ENCODE measurements around the gene NTM.

NTM gene

GRCh38 chr11:131454490-131454889, 84.1 kb downstream of the NTM start:
- H3K4me3 ChIP-seq (ENCODE audit: low read length) = no peak overlapping the region
- DNase-seq (ENCODE audit: low read depth) = no peak
- no peak for TF ChIP-seq CTCF (conservative IDR thresholded peaks at IDR 0.05; ENCODE audit: low read depth, low read length)

GRCh38 chr11:131454989-131455388, 84.6 kb downstream of the NTM start:
- no peak overlapping the region for H3K4me3 ChIP-seq (ENCODE audit: low read length)
- TF ChIP-seq CTCF (conservative IDR thresholded peaks at IDR 0.05; ENCODE audit: low read depth, low read length) = no peak
- no peak for DNase-seq (ENCODE audit: low read depth)

DNA sequence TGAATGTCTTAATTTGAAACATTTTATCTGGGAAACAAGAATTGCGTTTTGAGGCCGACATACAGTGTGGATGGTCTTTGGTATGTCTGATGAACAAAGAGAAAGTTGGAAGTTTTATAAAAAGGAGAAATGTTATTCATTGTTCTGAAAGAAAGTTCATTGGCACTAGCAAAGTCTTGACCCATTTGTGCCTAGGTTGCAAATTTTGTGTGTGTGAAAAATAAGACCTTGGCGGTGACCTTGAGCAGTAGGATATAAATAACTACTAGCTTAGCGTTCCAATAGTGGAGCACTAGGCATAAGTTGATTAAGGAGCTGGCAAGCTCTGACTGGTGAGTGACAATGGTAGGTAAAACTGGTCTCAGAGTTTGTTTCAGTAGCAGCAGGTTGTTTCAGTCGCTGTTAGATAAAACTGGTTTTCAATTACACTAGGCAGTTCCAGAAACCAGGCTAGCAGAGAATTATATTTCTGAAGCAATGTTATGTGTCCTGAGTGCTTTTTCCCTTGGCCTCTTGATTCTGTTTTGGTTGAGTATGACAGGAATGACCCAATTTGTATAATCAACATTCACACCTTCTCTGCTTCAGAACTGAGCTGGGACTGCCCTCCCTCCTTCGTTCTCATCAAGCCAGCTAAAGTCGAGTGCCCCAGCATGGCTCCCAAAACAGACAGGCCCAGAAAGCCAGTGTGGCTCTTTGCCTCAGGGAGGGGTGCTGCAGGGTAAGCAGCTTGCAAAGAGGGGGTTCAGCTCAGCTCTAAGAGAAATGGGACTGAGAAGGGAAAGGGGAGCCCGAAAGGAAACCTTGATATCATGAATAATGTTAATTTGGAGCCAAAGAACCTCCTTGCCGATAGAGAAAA, 85.7 kb downstream of the NTM start:
- DNase-seq (ENCODE audit: low read depth) = no peak
- no peak for TF ChIP-seq CTCF (conservative IDR thresholded peaks at IDR 0.05; ENCODE audit: low read depth, low read length)
- no peak overlapping the region for H3K4me3 ChIP-seq (ENCODE audit: low read length)

DNA sequence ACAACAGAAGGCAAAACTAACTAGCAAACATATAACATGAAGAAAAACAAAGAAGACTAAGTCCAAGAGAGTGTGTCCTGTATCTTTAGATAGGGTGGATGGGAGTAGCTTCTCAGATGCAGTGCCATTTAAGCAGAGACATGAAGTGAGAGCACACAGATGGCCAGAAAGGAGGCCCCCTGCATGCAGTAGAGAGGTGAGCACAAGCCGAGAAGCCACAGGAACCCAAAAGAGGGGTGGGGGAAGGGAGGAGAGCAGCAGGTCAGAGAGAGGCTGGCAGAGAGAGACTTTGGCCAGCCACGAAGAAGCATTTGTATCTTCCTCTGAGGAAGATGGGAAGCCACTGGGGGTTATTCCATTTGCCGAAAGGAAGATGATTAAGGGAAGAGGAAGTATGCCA, 86.7 kb downstream of the NTM start:
- TF ChIP-seq CTCF (conservative IDR thresholded peaks at IDR 0.05; ENCODE audit: low read depth, low read length) = no peak
- DNase-seq (ENCODE audit: low read depth) = no peak
- no peak overlapping the region for H3K4me3 ChIP-seq (ENCODE audit: low read length)

DNA sequence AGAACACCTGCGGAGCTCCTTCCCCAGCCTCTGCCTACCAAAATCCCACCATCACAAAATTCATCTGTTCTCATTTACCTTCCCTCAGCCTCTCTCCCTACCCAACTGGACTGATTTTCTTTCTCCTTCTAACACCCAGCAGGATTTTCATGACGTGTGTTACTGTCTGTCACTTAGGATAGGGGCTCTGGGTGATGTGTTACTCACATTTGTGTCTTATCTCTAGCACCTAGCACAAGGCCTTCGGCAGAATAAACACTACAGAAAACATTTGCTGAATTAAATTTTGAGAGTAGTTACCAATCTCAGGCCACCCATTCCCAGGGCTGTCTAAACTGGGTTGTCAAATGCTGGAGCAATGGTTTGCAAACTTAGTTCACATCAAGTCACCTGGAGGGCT, 88.0 kb downstream of the NTM start:
- H3K4me3 ChIP-seq (ENCODE audit: low read length) = no peak overlapping the region
- no peak for TF ChIP-seq CTCF (conservative IDR thresholded peaks at IDR 0.05; ENCODE audit: low read depth, low read length)
- no peak for DNase-seq (ENCODE audit: low read depth)

- TF ChIP-seq CTCF (conservative IDR thresholded peaks at IDR 0.05; ENCODE audit: low read depth, low read length) = no peak
- DNase-seq (ENCODE audit: low read depth) = no peak
- no peak overlapping the region for H3K4me3 ChIP-seq (ENCODE audit: low read length)
These were observed 90.5 kb downstream of the NTM start for GRCh38 chr11:131460931-131461330.

DNA sequence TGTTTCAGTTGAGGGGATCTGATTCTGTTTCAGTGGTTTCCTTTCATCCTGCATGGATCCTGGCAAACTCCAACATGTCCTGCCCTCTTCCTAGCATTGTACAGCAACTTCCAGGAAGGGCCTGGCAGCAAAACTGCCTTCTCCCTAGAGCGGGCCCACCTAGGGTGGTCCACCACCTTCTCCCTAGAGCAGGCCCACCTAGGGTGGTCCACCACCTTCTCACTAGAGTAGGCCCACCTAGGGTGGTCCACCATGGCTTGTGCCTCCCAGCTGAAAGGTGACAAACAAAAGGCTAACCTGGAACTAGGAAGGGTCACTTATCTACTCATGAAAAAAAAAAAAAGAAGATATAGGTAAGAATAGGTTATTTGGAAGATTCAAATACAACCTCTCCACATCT, 92.2 kb downstream of the NTM start:
- no peak overlapping the region for H3K4me3 ChIP-seq (ENCODE audit: low read length)
- TF ChIP-seq CTCF (conservative IDR thresholded peaks at IDR 0.05; ENCODE audit: low read depth, low read length) = no peak
- DNase-seq (ENCODE audit: low read depth) = no peak
